ENCODE measurements around the gene FAHD2A.
"Not testable (repeated sequence)": the region's sequence is repeated elsewhere in the genome, so short reads cannot be mapped to it uniquely, and the experiment has no call there.

FAHD2A gene

DNA sequence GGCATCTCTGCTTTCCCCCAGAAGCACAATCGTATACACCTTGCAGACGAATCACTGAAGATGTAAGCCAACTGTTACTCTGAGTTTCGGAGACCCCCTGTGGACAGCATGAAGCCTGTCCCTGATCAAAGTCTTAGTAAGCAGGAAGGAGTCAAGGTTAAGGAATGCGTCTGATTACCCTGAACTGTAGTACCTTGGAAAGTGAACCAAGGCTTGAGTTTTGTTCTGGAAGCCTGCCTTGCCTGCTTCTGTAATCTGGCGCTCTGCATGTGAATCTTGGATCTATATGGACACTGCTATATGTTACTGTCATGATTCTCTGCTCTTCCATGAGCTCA, 33.3 kb downstream of the FAHD2A start:
- DNase-seq: not testable (repeated sequence)

- not testable (repeated sequence) for DNase-seq
These were observed 40.1 kb downstream of the FAHD2A start for GRCh38 chr2:95442474-95443099.

DNA sequence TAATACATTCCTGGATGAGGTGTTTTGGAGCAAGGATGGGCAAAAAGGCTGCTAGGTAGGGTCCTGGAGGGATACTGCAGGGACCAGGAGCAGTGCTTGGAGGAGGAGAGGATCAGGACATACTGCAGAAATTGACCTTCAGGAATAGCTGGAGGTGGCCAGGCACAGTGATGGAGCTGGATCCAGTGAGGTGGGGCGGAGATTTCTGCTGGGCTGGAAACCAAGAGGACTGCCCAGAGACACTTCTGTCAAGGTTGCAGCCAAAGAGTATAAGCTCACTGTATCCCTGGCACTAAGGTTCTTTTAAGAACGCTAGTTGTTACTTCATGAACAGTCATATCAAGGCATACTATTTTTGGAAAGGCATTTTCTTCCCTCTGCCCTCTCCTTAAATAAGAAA, 42.8 kb downstream of the FAHD2A start:
- not testable (repeated sequence) for DNase-seq

DNA sequence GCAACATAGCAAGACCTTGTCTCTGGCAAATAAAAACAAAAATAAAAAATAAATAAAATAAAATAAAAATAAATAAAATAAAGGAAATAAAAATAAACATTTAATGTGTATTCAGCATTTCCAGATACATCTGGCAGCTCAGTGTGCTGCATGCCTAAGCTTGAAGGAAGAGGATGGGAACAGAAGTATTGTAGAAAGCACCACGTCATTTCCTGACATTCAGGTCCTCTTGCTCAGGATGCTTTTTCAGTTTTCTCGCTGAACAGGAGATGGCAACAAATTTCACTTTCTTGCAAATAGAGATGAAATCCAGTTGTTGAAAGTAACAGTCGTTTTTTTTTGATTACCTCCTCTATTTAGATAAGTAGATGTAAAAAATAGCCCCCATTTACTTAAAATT, 60.8 kb downstream of the FAHD2A start:
- DNase-seq: not testable (repeated sequence)
